ENCODE measurements around the gene OR5D14. TPM values are rescaled to one million over a fixed set of nuclear protein-coding genes. Genes with fewer than 3 reads are reported as not detected.

Gene OR5D14
- not detected for polyA plus RNA-seq (2013, experiment 1 of 4)
- polyA plus RNA-seq (2013, experiment 2 of 4), result not detected
- not detected for polyA plus RNA-seq (2013, experiment 3 of 4)
- not detected for polyA plus RNA-seq (2013, experiment 4 of 4)

DNA sequence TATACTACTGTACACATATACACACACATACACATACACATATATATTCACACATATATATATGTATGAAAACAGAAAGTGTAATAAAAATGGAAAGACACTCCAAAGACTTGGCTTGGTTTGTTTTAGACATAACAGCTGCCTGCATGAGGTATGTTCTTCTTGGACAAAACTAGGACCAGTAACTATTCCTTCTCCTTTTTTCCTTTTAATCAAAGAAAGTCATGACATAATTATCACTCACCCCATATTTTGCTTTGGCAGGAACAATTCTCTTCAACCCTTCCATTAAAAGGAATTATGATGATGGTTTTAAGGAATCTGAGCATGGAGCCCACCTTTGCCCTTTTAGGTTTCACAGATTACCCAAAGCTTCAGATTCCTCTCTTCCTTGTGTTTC, at the start of gene OR5D14:
TSS of gene OR5D14 (plus strand) at position 301 of the 400 bp plus-strand sequence. CDS start at position 301, 0 bp downstream.
- peaks cover 29% of the 10 kb centered on the region for H3K9me3 ChIP-seq (ENCODE audit: control insufficient read depth, low read length)
- no peaks in the 10 kb centered on the region for H3K27me3 ChIP-seq (ENCODE audit: control insufficient read depth, insufficient read depth, low read length, poor library complexity, severe bottlenecking)
- no peak within 1 kb of the TSS for H3K4me3 ChIP-seq (ENCODE audit: insufficient read depth, low read depth, low read length)
- no peak within 1 kb of the TSS for H3K27ac ChIP-seq (ENCODE audit: insufficient read depth, low read depth, low read length, poor library complexity, severe bottlenecking)
- no peaks in the 10 kb centered on the region for H3K36me3 ChIP-seq (ENCODE audit: control insufficient read depth, insufficient read depth, low read length)
- no peaks in the 10 kb centered on the region for H3K4me1 ChIP-seq (ENCODE audit: control insufficient read depth, insufficient read depth, low read length)

DNA sequence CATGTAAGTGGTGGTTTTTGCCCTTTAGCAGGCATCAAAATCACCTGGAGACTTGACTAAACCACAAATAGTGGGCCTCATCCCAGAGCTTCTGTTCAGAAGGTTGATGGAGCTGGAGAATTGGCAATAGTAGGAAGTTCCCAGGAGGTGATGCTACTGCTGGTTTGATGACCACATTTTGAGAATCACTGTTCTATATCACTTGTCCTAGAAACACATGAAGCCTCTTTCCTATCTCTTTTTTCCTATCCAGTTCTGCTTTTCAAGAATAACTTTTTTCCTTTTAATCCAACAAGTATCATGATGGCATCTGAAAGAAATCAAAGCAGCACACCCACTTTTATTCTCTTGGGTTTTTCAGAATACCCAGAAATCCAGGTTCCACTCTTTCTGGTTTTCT, 22.2 kb upstream of the OR5D14 start, which contains the start of gene OR5D13:
TSS of gene OR5D13 (plus strand) at position 301 of the 400 bp plus-strand sequence. CDS start at position 301, 0 bp downstream.
- no peaks in the 10 kb centered on the region for H3K36me3 ChIP-seq (ENCODE audit: control insufficient read depth, insufficient read depth, low read length)
- no peak within 1 kb of the TSS for H3K27ac ChIP-seq (ENCODE audit: insufficient read depth, low read depth, low read length, poor library complexity, severe bottlenecking)
- H3K27me3 ChIP-seq (ENCODE audit: control insufficient read depth, insufficient read depth, low read length, poor library complexity, severe bottlenecking), result no peaks in the 10 kb centered on the region
- H3K4me3 ChIP-seq (ENCODE audit: insufficient read depth, low read depth, low read length), result no peak within 1 kb of the TSS
- H3K9me3 ChIP-seq (ENCODE audit: control insufficient read depth, low read length), result peaks cover 13% of the 10 kb centered on the region
- no peaks in the 10 kb centered on the region for H3K4me1 ChIP-seq (ENCODE audit: control insufficient read depth, insufficient read depth, low read length)

- Histone ChIP-seq H3K27me3 (ENCODE audit: control insufficient read depth, insufficient read depth, low read length, poor library complexity, severe bottlenecking) (no peaks in the 10 kb centered on the region), H3K9me3 (ENCODE audit: control insufficient read depth, low read length) (peaks cover 15% of the 10 kb centered on the region), H3K36me3 (ENCODE audit: control insufficient read depth, insufficient read depth, low read length) (no peaks in the 10 kb centered on the region), H3K4me3 (ENCODE audit: insufficient read depth, low read depth, low read length) (no peak overlapping the region), H3K27ac (ENCODE audit: insufficient read depth, low read depth, low read length, poor library complexity, severe bottlenecking) (no peak overlapping the region), H3K4me1 (ENCODE audit: control insufficient read depth, insufficient read depth, low read length) (no peaks in the 10 kb centered on the region)
- WGBS, 2 experiments, result 100% methylated on average over 1 of the region's 1 CpG
Observed at GRCh38 chr11:55791606-55792005, 3.8 kb upstream of the OR5D14 start.

- Histone ChIP-seq H3K4me3 (ENCODE audit: insufficient read depth, low read depth, low read length) (no peak overlapping the region), H3K9me3 (ENCODE audit: control insufficient read depth, low read length) (peaks cover 20% of the 10 kb centered on the region), H3K36me3 (ENCODE audit: control insufficient read depth, insufficient read depth, low read length) (no peaks in the 10 kb centered on the region), H3K4me1 (ENCODE audit: control insufficient read depth, insufficient read depth, low read length) (no peaks in the 10 kb centered on the region), H3K27ac (ENCODE audit: insufficient read depth, low read depth, low read length, poor library complexity, severe bottlenecking) (no peak overlapping the region), H3K27me3 (ENCODE audit: control insufficient read depth, insufficient read depth, low read length, poor library complexity, severe bottlenecking) (no peaks in the 10 kb centered on the region)
- WGBS, 2 experiments, result 73 to 81% methylated on average over 2 of the region's 2 CpGs
Observed at GRCh38 chr11:55793321-55793720, 2.0 kb upstream of the OR5D14 start.

DNA sequence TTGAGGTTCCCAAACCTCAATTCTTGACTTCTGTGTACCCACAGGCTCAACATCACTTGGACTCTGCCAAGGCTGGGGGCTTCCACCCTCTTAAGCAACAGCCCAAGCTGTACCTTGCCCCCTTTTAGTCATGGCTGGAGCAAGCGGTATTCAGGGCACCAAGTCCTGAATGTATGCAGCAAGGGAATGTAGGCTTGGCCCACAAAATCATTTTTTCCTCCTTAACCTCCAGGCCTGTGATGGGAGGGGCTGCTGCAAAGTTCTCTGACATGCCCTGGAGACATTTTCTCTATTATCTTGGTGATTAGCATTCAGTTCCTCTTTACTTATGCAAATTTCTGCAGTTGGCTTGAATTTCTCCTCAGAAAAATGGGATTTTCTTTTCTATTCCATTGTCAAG, 10.9 kb downstream of the OR5D14 start:
- H3K36me3 ChIP-seq (ENCODE audit: control insufficient read depth, insufficient read depth, low read length), result no peaks in the 10 kb centered on the region
- no peaks in the 10 kb centered on the region for H3K27me3 ChIP-seq (ENCODE audit: control insufficient read depth, insufficient read depth, low read length, poor library complexity, severe bottlenecking)
- no peaks in the 10 kb centered on the region for H3K4me1 ChIP-seq (ENCODE audit: control insufficient read depth, insufficient read depth, low read length)
- 89 to 92% methylated on average over 1 of the region's 1 CpG for WGBS, 2 experiments
- H3K27ac ChIP-seq (ENCODE audit: insufficient read depth, low read depth, low read length, poor library complexity, severe bottlenecking), result no peak overlapping the region
- peaks cover 8% of the 10 kb centered on the region for H3K9me3 ChIP-seq (ENCODE audit: control insufficient read depth, low read length)
- H3K4me3 ChIP-seq (ENCODE audit: insufficient read depth, low read depth, low read length), result no peak overlapping the region

GRCh38 chr11:55811067-55811466, 15.7 kb downstream of the OR5D14 start, which contains the start of gene OR5L1:
OR5L1 (plus strand) TSS chr11:55811367; CDS start chr11:55811467, 100 bp downstream.
- Histone ChIP-seq H3K9me3 (ENCODE audit: control insufficient read depth, low read length) (peaks cover 8% of the 10 kb centered on the region), H3K4me1 (ENCODE audit: control insufficient read depth, insufficient read depth, low read length) (no peaks in the 10 kb centered on the region), H3K36me3 (ENCODE audit: control insufficient read depth, insufficient read depth, low read length) (no peaks in the 10 kb centered on the region), H3K27me3 (ENCODE audit: control insufficient read depth, insufficient read depth, low read length, poor library complexity, severe bottlenecking) (no peaks in the 10 kb centered on the region), H3K4me3 (ENCODE audit: insufficient read depth, low read depth, low read length) (no peak within 1 kb of the TSS), H3K27ac (ENCODE audit: insufficient read depth, low read depth, low read length, poor library complexity, severe bottlenecking) (no peak within 1 kb of the TSS)
- no CpG with 5 or more reads among the region's 1 CpG for WGBS, 2 experiments

GRCh38 chr11:55819330-55819729, 24.0 kb downstream of the OR5D14 start, which contains the start of gene OR5D18:
OR5D18 (plus strand) TSS chr11:55819630; CDS start chr11:55819630, 0 bp downstream.
- H3K27me3 ChIP-seq (ENCODE audit: control insufficient read depth, insufficient read depth, low read length, poor library complexity, severe bottlenecking), result no peaks in the 10 kb centered on the region
- no peaks in the 10 kb centered on the region for H3K4me1 ChIP-seq (ENCODE audit: control insufficient read depth, insufficient read depth, low read length)
- WGBS, 2 experiments, result 82 to 84% methylated on average over 5 of the region's 5 CpGs
- peaks cover 6% of the 10 kb centered on the region for H3K9me3 ChIP-seq (ENCODE audit: control insufficient read depth, low read length)
- H3K36me3 ChIP-seq (ENCODE audit: control insufficient read depth, insufficient read depth, low read length), result no peaks in the 10 kb centered on the region
- no peak within 1 kb of the TSS for H3K4me3 ChIP-seq (ENCODE audit: insufficient read depth, low read depth, low read length)
- H3K27ac ChIP-seq (ENCODE audit: insufficient read depth, low read depth, low read length, poor library complexity, severe bottlenecking), result no peak within 1 kb of the TSS

GRCh38 chr11:55826919-55827318, 31.6 kb downstream of the OR5D14 start, which contains the start of gene OR5L2:
OR5L2 (plus strand) TSS chr11:55827219; CDS start chr11:55827219, 0 bp downstream.
- H3K9me3 ChIP-seq (ENCODE audit: control insufficient read depth, low read length), result peaks cover 10% of the 10 kb centered on the region
- no peak within 1 kb of the TSS for H3K4me3 ChIP-seq (ENCODE audit: insufficient read depth, low read depth, low read length)
- no peaks in the 10 kb centered on the region for H3K36me3 ChIP-seq (ENCODE audit: control insufficient read depth, insufficient read depth, low read length)
- no peaks in the 10 kb centered on the region for H3K4me1 ChIP-seq (ENCODE audit: control insufficient read depth, insufficient read depth, low read length)
- H3K27ac ChIP-seq (ENCODE audit: insufficient read depth, low read depth, low read length, poor library complexity, severe bottlenecking), result no peak within 1 kb of the TSS
- no peaks in the 10 kb centered on the region for H3K27me3 ChIP-seq (ENCODE audit: control insufficient read depth, insufficient read depth, low read length, poor library complexity, severe bottlenecking)

GRCh38 chr11:55838452-55838851, 43.1 kb downstream of the OR5D14 start, which contains the start of gene OR5D16:
OR5D16 (plus strand) TSS chr11:55838752; CDS start chr11:55838752, 0 bp downstream.
- Histone ChIP-seq H3K27me3 (ENCODE audit: control insufficient read depth, insufficient read depth, low read length, poor library complexity, severe bottlenecking) (no peaks in the 10 kb centered on the region), H3K27ac (ENCODE audit: insufficient read depth, low read depth, low read length, poor library complexity, severe bottlenecking) (no peak within 1 kb of the TSS), H3K4me1 (ENCODE audit: control insufficient read depth, insufficient read depth, low read length) (no peaks in the 10 kb centered on the region), H3K9me3 (ENCODE audit: control insufficient read depth, low read length) (peaks cover 6% of the 10 kb centered on the region), H3K4me3 (ENCODE audit: insufficient read depth, low read depth, low read length) (no peak within 1 kb of the TSS), H3K36me3 (ENCODE audit: control insufficient read depth, insufficient read depth, low read length) (no peaks in the 10 kb centered on the region)
- 32 to 39% methylated on average over 3 of the region's 3 CpGs for WGBS, 2 experiments

All from ectodermal cell (in vitro differentiated cells).